HG03575 (cell line): Measurements from ENCODE around the gene KIF1A.

ENCODE experiments used
- ATAC-seq: cut with Tn5 transposase; IDR thresholded peaks from one replicate; pipeline ENCODE4 v1.9.1; 2021; ENCODE audit not compliant: unreplicated experiment, insufficient number of reproducible peaks, low FRiP score; ENCODE audit errors: extremely low read depth

KIF1A gene

GRCh38 chr2:240752209-240752608, 67.8 kb downstream of the KIF1A start:
- ATAC-seq, result no peak

- ATAC-seq, result no peak
Measured at GRCh38 chr2:240750409-240750808, 69.6 kb downstream of the KIF1A start.

DNA sequence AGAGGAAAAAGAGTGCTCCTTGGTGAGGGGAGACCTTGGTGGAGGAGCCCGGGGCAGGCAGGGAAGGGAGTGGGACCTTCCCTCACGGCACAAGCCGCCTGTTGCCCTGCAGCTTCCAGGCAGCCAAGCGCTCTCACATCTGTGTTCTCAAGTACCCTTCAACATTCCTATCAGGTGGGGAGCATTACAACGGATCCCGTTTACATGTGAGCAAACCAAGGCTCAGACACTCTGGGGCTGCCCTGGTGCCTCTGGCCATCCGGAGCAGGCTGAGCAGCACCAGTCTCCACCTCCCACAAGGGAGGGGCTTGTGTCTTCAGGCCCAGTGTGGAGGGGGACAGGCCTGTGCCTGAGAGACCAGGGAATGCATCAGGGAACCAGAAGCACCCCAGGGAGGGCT, 70.5 kb downstream of the KIF1A start:
- ATAC-seq, result no peak

- no peak for ATAC-seq
Measured at GRCh38 chr2:240747256-240747655, 72.8 kb downstream of the KIF1A start.

GRCh38 chr2:240746671-240747070, 73.3 kb downstream of the KIF1A start:
- no peak for ATAC-seq

DNA sequence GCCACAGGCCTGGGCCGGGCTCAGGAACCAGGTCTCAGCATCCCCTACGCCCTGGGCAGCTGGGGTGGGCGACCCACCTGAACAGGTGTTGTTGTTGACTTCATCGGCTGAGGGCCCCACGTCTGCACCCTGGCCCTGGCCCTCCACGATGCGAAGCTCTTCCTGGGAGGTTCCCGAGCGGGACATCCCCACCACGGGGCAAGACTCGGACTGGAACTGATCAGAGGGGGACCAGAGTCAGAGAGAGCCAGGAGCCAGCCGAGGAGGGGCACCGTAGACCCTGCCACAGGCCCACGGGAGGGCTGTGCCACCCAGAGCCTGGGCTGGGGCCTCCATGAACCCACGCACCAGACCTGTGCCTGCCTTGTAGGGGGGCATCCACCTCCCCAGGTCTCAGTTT, 74.1 kb downstream of the KIF1A start:
- no peak for ATAC-seq

DNA sequence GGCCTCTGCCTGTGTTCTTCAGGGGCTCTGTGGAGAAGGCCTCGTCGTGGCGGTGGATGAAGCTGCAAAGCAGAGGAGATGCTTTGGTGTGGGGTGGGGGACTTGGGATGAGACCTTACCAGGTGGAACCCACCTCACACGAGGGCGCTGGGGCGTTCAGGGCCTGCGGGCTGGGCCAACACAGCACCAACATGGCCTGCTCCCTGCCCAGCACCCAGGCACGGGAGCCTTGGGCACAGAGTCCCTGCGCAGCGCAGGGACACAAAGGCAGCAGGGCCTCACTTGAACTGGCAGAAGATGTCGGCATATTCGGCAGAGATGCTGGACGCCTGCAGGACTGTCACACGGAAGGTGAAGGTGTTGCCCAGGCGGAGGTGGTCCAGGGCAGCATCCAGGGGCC, 74.6 kb downstream of the KIF1A start:
- ATAC-seq, result no peak

DNA sequence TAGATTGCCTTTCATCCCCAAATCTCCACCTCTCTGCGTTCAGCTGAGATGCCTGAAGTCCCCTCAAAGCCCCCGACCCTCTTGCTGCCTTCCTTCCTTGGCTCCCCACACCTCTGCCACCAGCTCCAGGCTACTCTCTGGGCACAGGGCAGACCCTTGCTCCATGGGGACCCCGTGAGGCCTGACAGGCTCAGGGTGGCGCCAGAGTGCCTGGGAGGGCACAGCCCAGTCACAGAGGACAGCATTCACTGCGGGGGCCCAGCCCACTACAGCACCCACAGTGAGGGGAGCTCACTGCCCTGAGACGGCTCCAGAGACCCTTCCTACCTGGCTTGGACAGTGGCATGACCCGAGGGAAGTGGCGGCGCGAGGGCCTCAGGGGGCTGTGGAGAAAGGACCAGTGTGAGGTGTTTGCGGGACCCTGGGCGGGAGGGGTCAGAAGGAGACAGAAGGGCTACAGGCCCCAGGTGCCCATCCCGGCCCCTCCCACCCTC, 77.4 kb downstream of the KIF1A start:
- no peak for ATAC-seq

DNA sequence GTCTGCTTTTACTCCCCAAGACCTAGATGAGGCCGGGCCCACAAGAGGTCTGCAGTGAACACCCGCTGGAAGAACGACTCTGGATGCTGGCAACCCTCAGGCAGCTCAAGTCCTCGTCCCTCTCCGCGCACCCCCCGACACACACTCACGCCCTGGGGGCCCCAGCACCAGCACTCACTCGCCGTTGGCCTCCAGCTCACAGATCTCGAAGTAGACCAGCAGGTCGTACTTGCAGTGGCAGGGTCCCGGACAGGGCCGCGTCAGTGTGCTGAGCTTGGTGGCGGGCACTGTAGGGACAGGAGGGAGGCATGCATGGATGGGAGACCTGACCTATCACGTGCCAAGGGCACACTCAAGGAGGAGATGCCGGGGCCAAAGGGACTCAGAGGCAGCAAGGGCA, 78.9 kb downstream of the KIF1A start:
- no peak for ATAC-seq

- no peak for ATAC-seq
Measured at GRCh38 chr2:240739797-240740196, 80.2 kb downstream of the KIF1A start.

DNA sequence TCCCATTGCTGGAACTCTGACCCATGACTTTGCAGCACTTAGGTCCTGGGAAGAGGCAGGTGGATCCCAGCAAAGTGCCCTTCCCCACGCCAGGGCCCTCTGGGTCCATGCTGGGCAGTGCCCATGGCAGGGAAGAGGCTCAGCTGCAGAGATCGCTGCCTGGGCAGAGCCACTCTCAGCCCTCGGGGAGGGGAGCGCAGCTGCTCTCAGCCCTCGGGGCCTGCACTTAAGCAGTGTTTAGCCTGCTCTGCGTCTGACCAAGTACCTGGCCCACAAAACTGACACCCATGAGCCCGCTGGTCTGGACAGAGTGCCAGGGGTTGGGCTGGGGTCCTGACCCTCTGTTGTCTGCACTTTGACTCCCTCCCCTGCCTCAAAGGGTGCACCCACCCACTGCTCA, 82.1 kb downstream of the KIF1A start:
- ATAC-seq, result no peak

- ATAC-seq, result no peak
Measured at GRCh38 chr2:240737512-240737911, 82.5 kb downstream of the KIF1A start.

DNA sequence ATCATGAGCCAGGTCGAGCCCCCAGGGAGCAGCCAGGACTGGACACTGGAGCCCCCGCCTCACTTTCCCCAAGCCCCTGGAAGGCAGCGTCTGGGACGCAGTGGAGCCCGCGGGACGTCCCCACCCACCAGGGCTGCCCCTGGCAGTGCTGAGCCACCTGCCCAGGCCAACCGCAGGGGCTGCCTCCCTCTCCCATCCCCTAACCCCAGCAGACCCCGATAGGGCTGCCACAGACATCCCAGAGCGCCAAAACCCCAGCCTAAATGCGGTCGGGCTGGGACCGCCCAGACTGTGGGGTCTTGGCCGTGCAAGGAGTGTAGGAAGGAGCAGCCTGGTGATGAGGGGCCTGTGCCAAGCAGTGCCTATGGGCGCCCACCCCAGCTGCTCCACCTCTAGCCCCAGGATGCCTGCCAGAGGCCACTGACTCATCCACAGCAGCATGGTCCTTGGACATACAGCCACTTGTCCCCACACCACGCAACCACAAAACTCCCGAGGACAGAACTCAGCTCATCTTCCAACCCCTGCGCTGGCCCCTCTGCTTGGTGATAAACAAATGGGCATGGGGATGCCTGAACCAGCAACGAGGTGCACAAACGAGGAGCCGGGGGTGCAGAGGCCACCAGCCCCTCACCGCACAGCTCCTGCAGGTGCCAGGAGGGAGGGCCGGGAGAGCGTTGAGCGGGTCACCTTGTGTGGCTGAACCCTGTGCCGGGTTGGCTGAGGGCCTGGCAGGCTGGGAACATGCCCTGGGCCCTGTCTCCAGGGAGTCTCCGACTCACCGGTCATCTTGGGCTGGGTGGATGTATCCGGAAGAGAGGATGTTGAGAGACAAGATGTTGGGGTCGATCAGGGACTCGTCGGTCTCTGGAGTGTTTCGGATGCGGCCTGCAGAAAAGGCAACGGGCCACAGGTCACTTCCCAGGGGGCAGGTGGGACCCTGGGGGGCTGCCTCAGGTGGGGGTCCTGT, 83.5 kb downstream of the KIF1A start:
- no peak for ATAC-seq

GRCh38 chr2:240735476-240735875, 84.5 kb downstream of the KIF1A start:
- no peak for ATAC-seq

- ATAC-seq, result no peak
Measured at GRCh38 chr2:240734756-240735155, 85.3 kb downstream of the KIF1A start.

DNA sequence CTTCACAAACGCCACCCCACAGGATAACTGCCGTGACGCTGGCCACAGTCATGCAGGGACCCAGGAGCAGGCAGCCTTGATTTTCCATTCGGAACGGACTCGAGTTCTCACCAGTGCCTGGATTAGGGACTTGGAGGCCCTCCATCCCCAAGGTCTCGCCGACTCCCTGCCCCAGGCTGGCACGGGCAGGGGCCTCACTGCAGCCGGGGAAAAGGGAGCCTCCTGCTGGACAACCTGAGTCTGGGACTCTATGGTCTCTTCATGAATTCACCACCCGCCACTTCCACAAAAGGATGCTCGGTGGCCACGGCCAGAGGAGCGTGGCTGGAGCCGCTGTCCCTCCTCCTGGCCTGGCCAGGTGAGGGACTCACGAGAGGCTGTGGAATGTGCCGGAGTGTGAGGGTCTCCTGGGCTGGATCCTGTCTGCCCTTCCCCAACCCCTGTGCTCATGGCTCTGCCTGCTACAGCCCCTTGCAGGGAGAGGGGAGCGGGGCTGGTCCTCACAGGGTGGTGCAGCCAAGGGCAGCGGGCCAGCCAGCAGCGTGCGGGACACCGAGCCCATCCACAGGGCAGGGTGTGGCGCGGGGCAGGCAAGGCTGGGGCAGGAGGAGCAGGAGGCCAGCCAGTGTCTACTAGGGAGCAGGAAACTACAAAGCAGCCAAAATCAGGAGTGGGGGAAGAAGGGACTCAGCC, 86.1 kb downstream of the KIF1A start:
- ATAC-seq, result no peak

- no peak for ATAC-seq
Measured at GRCh38 chr2:240732911-240733622, 87.0 kb downstream of the KIF1A start.

DNA sequence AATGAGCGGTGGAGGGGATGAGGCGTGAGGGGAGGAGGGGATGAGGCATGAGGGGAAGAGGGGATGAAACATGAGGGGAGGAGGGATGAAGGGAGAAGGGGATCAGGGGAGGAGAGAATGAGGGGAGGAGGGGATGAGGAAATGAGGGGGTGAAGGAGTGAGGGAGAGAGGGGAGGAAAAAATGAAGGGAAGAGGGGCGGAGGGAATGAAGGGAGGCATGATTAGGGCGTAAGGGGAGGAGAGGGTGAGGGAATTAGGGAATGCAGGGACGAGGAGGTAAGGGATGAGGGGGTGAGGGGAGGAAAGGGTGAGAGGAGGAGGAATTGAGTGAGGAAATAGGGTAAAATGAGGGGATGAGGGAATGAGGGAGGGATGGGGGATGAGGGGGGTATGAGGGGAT, 87.8 kb downstream of the KIF1A start:
- no peak for ATAC-seq

GRCh38 chr2:240731178-240731545, 88.9 kb downstream of the KIF1A start:
- ATAC-seq, result no peak
